Astrocyte of the spinal cord (primary cell): ENCODE data around the gene TET1.
"Not testable (repeated sequence)": the region's sequence is repeated elsewhere in the genome, so short reads cannot be mapped to it uniquely, and the experiment has no call there.

ENCODE experiments used
- DNase-seq: peaks from one replicate; pipeline ENCODE4 v3.0.0; 2011; ENCODE audit warnings: low read depth, low spot score
- H3K4me3 ChIP-seq: 2 replicates; pipeline ENCODE4 v1.5.1; 2011; ENCODE audit warnings: low read depth, mild to moderate bottlenecking, low read length, moderate library complexity
- CTCF ChIP-seq: IDR thresholded peaks from 2 replicates; pipeline ENCODE4 v1.5.1; 2012; ENCODE audit warnings: low read depth, mild to moderate bottlenecking, low read length, inconsistent platforms
- in situ Hi-C: cut with HindIII; loops from 2 replicates; pipeline ENCODE4 v1.10.0; 2017; ENCODE audit warnings: low sequenced_read_pairs

The TET1 gene

GRCh38 chr10:68727146-68727545 lies 167.0 kb downstream of the TET1 start:
- in situ Hi-C loops = no loop called here
- H3K4me3 ChIP-seq = no peak overlapping the region
- DNase-seq = no peak

GRCh38 chr10:68732651-68733050 lies 172.5 kb downstream of the TET1 start:
- in situ Hi-C loops = no loop called here

More at GRCh38 chr10:68727146-68727545, 167.0 kb downstream of the TET1 start:
- TF ChIP-seq CTCF = no peak

GRCh38 chr10:68734349-68734748 lies 174.2 kb downstream of the TET1 start:
- in situ Hi-C loops = no loop called here
- TF ChIP-seq CTCF = no peak

More at GRCh38 chr10:68732651-68733050, 172.5 kb downstream of the TET1 start:
- no peak for DNase-seq
- no peak for TF ChIP-seq CTCF
- no peak overlapping the region for H3K4me3 ChIP-seq

GRCh38 chr10:68735119-68735518 lies 175.0 kb downstream of the TET1 start:
- in situ Hi-C loops = no loop called here
- H3K4me3 ChIP-seq = no peak overlapping the region
- TF ChIP-seq CTCF = no peak
- DNase-seq = no peak

More at GRCh38 chr10:68734349-68734748, 174.2 kb downstream of the TET1 start:
- no peak overlapping the region for H3K4me3 ChIP-seq
- no peak for DNase-seq

- in situ Hi-C loops, H3K4me3 ChIP-seq: not testable (repeated sequence)
Measured at GRCh38 chr10:68735739-68736138, 175.6 kb downstream of the TET1 start.

GRCh38 chr10:68740676-68741075 lies 180.5 kb downstream of the TET1 start:
- H3K4me3 ChIP-seq, in situ Hi-C loops, DNase-seq: not testable (repeated sequence)

More at GRCh38 chr10:68735739-68736138, 175.6 kb downstream of the TET1 start:
- DNase-seq = not testable (repeated sequence)

GRCh38 chr10:68742397-68742796 lies 182.3 kb downstream of the TET1 start:
- no peak for TF ChIP-seq CTCF
- no peak overlapping the region for H3K4me3 ChIP-seq
- in situ Hi-C loops = no loop called here
- DNase-seq = no peak
